ENCODE data around the gene CDK15. TPM values are rescaled to one million over a fixed set of nuclear protein-coding genes. Genes with fewer than 3 reads are reported as not detected.
"Not testable (repeated sequence)": the region's sequence is repeated elsewhere in the genome, so short reads cannot be mapped to it uniquely, and the experiment has no call there.

Gene CDK15
- 3.6 to 5.9 TPM (median 4.6 TPM) in 3 replicates for total RNA-seq
- long read RNA-seq, partial matches to known transcripts, result 2 of 10 reads
- long read RNA-seq, other reads (novel, unspliced or antisense), result 7 of 10 reads

- DNase-seq (ENCODE audit: low spot score), result no peak
- no peak for TF ChIP-seq CTCF (IDR thresholded peaks at IDR 0.05)
- peak within 1 kb of the TSS; percentile 54 for H3K4me3 Mint-ChIP-seq (ENCODE audit: unreplicated experiment)
- peaks cover 43% of the 10 kb centered on the region for H3K4me1 Mint-ChIP-seq (ENCODE audit: low read depth)
- H3K27me3 Mint-ChIP-seq (ENCODE audit: low read depth), result no peaks in the 10 kb centered on the region
- peak within 1 kb of the TSS; percentile 97 for H3K27ac Mint-ChIP-seq (ENCODE audit: unreplicated experiment)
- H3K36me3 Mint-ChIP-seq (ENCODE audit: low read depth), result peaks cover 4% of the 10 kb centered on the region
- H3K9me3 Mint-ChIP-seq (ENCODE audit: low read depth), result peaks cover 5% of the 10 kb centered on the region
Measured at GRCh38 chr2:201806442-201807170, at the start of gene CDK15. Gene CDK15 (plus strand): TSS chr2:201806537. CDS start chr2:201806665, 128 bp downstream.

GRCh38 chr2:201758234-201758633 is 48.1 kb upstream of the CDK15 start:
- no peak for DNase-seq (ENCODE audit: low spot score)
- Mint-ChIP-seq H3K4me1 (ENCODE audit: low read depth) (peaks cover 13% of the 10 kb centered on the region), H3K27ac (ENCODE audit: unreplicated experiment) (no peak overlapping the region), H3K4me3 (ENCODE audit: unreplicated experiment) (no peak overlapping the region), H3K36me3 (ENCODE audit: low read depth) (peaks cover 21% of the 10 kb centered on the region), H3K9me3 (ENCODE audit: low read depth) (no peaks in the 10 kb centered on the region), H3K27me3 (ENCODE audit: low read depth) (no peaks in the 10 kb centered on the region)
- TF ChIP-seq CTCF (IDR thresholded peaks at IDR 0.05), result no peak

GRCh38 chr2:201758873-201759272 is 47.5 kb upstream of the CDK15 start:
- Mint-ChIP-seq H3K36me3 (ENCODE audit: low read depth) (peaks cover 21% of the 10 kb centered on the region), H3K4me1 (ENCODE audit: low read depth) (peaks cover 13% of the 10 kb centered on the region), H3K9me3 (ENCODE audit: low read depth) (no peaks in the 10 kb centered on the region), H3K27me3 (ENCODE audit: low read depth) (no peaks in the 10 kb centered on the region), H3K27ac (ENCODE audit: unreplicated experiment) (no peak overlapping the region), H3K4me3 (ENCODE audit: unreplicated experiment) (no peak overlapping the region)
- no peak for TF ChIP-seq CTCF (IDR thresholded peaks at IDR 0.05)
- no peak for DNase-seq (ENCODE audit: low spot score)

GRCh38 chr2:201759567-201759966 is 46.8 kb upstream of the CDK15 start:
- Mint-ChIP-seq H3K27me3 (ENCODE audit: low read depth) (no peaks in the 10 kb centered on the region), H3K36me3 (ENCODE audit: low read depth) (peaks cover 19% of the 10 kb centered on the region), H3K27ac (ENCODE audit: unreplicated experiment) (no peak overlapping the region), H3K4me1 (ENCODE audit: low read depth) (peaks cover 13% of the 10 kb centered on the region), H3K4me3 (ENCODE audit: unreplicated experiment) (no peak overlapping the region), H3K9me3 (ENCODE audit: low read depth) (no peaks in the 10 kb centered on the region)
- DNase-seq (ENCODE audit: low spot score), result no peak
- TF ChIP-seq CTCF (IDR thresholded peaks at IDR 0.05), result no peak

- TF ChIP-seq CTCF (IDR thresholded peaks at IDR 0.05), result no peak
- no peak overlapping the region for H3K27ac Mint-ChIP-seq (ENCODE audit: unreplicated experiment)
- peaks cover 19% of the 10 kb centered on the region for H3K36me3 Mint-ChIP-seq (ENCODE audit: low read depth)
- no peak overlapping the region for H3K4me3 Mint-ChIP-seq (ENCODE audit: unreplicated experiment)
- no peak for DNase-seq (ENCODE audit: low spot score)
- H3K27me3 Mint-ChIP-seq (ENCODE audit: low read depth), result no peaks in the 10 kb centered on the region
- H3K4me1 Mint-ChIP-seq (ENCODE audit: low read depth), result peaks cover 9% of the 10 kb centered on the region
- no peaks in the 10 kb centered on the region for H3K9me3 Mint-ChIP-seq (ENCODE audit: low read depth)
Measured at GRCh38 chr2:201761101-201761500, 45.2 kb upstream of the CDK15 start.

- H3K27ac Mint-ChIP-seq (ENCODE audit: unreplicated experiment); H3K4me3 Mint-ChIP-seq (ENCODE audit: unreplicated experiment); H3K27me3 Mint-ChIP-seq (ENCODE audit: low read depth); H3K9me3 Mint-ChIP-seq (ENCODE audit: low read depth); DNase-seq (ENCODE audit: low spot score): not testable (repeated sequence)
- H3K4me1 Mint-ChIP-seq (ENCODE audit: low read depth), result peaks cover 28% of the 10 kb centered on the region
- peaks cover 15% of the 10 kb centered on the region for H3K36me3 Mint-ChIP-seq (ENCODE audit: low read depth)
Measured at GRCh38 chr2:201764469-201764868, 41.9 kb upstream of the CDK15 start.

Measured in chondrocyte (in vitro differentiated cells).